Measurements from ENCODE around the gene DNAJC5G.

Gene DNAJC5G

GRCh38 chr2:27250652-27251379 lies 24.4 kb upstream of the DNAJC5G start:
- in situ Hi-C loops (cut with MboI; ENCODE audit: low sequenced_read_pairs, unreplicated experiment) = no loop called here
- DNase-seq (ENCODE audit: low spot score) = no peak
- TF ChIP-seq CTCF (IDR thresholded peaks at IDR 0.05; ENCODE audit: borderline replicate concordance, control extremely low read depth, extremely low read depth, insufficient read depth, missing control alignments) = no peak

- no peak for TF ChIP-seq CTCF (IDR thresholded peaks at IDR 0.05; ENCODE audit: borderline replicate concordance, control extremely low read depth, extremely low read depth, insufficient read depth, missing control alignments)
- no peak for DNase-seq (ENCODE audit: low spot score)
- in situ Hi-C loops (cut with MboI; ENCODE audit: low sequenced_read_pairs, unreplicated experiment) = no loop called here
These were observed 23.5 kb upstream of the DNAJC5G start for GRCh38 chr2:27251766-27252165.

GRCh38 chr2:27255187-27255586 lies 20.0 kb upstream of the DNAJC5G start:
- in situ Hi-C loops (cut with MboI; ENCODE audit: low sequenced_read_pairs, unreplicated experiment) = no loop called here
- no peak for DNase-seq (ENCODE audit: low spot score)
- TF ChIP-seq CTCF (IDR thresholded peaks at IDR 0.05; ENCODE audit: borderline replicate concordance, control extremely low read depth, extremely low read depth, insufficient read depth, missing control alignments) = no peak

DNA sequence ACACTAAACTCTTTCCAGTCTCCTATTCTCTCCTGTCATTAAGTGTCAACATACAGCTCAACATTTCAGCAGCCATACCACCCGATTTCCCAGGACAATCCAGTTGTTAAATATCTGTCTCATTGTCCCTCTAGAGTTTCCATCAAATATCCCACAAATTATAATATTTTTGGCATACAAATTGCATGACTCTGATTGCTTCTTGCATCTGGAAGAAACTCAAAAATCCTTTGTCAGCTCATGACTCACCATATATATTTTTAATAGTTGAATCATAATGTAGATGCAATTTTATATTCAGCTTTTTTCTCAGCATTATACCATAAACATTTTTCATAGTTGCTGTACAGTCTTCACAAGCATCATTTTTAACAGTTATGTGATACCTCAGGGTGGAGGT lies 19.6 kb upstream of the DNAJC5G start:
- no peak for TF ChIP-seq CTCF (IDR thresholded peaks at IDR 0.05; ENCODE audit: borderline replicate concordance, control extremely low read depth, extremely low read depth, insufficient read depth, missing control alignments)
- in situ Hi-C loops (cut with MboI; ENCODE audit: low sequenced_read_pairs, unreplicated experiment) = no loop called here
- no peak for DNase-seq (ENCODE audit: low spot score)

- TF ChIP-seq CTCF (IDR thresholded peaks at IDR 0.05; ENCODE audit: borderline replicate concordance, control extremely low read depth, extremely low read depth, insufficient read depth, missing control alignments) = no peak
- no peak for DNase-seq (ENCODE audit: low spot score)
- in situ Hi-C loops (cut with MboI; ENCODE audit: low sequenced_read_pairs, unreplicated experiment) = no loop called here
These were observed 18.3 kb upstream of the DNAJC5G start for GRCh38 chr2:27256855-27257454.

DNA sequence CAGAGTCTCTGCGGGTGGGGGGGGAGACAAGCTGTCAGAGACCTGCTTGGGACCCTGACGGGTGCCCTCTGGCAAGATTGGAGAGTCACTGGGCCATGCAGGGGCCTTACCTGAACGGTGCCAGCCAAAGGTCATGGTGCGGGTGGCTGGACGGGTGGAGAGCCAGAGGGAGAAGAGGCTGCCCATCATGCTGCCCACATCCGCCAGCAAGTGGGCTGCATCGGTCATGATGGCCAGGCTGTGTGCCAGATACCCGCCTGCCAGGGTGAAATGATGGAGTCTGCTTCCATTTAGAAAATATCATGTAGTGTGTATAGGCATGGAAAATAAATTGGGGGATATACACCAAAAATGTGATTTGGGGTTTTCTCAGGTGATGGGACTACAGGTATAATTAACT lies 17.2 kb upstream of the DNAJC5G start:
- no peak for DNase-seq (ENCODE audit: low spot score)
- in situ Hi-C loops (cut with MboI; ENCODE audit: low sequenced_read_pairs, unreplicated experiment) = no loop called here
- TF ChIP-seq CTCF (IDR thresholded peaks at IDR 0.05; ENCODE audit: borderline replicate concordance, control extremely low read depth, extremely low read depth, insufficient read depth, missing control alignments) = no peak

Data from GM13976 (cell line).